ENCODE results near the gene ULK4. TPM values are rescaled to one million over a fixed set of nuclear protein-coding genes. Genes with fewer than 3 reads are reported as not detected.

ULK4 gene
- total and polyA plus RNA-seq, 10 donors: 2.0 to 33.3 (median 12.9) TPM

DNA sequence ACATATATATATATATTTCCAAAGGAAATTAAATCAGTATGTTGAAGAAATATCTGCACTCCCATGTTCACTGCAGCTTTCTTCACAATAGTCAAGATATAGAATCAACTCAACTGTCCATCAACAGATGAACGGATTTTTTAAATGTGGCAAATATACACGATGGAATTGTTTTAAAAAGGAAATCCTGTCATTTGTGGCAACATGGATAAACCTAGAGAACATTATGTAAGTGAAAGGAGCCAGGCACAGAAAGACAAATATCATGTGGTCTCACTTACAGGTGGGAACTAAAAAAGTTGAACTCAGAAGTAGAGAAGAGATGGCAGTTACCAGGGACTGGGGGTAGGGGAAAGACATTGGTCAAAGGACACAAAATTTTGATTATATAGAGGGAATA is 253.7 kb downstream of the ULK4 start:
- Histone ChIP-seq H3K27ac (no peak overlapping the region), H3K9me3 (no peaks in the 10 kb centered on the region), H3K27me3 (replicated peaks in 1 of 7) (no peaks in the 10 kb centered on the region), H3K36me3 (peaks cover 0 to 6% (median 0%) of the 10 kb centered on the region in 6 donors), H3K4me3 (no peak overlapping the region), H3K4me1 (no peaks in the 10 kb centered on the region)
- intact Hi-C loops (cut with DNase I; ENCODE audit: low total_unique reads): no loop called here
- DNase-seq: no peak
- TF ChIP-seq POLR2AphosphoS5 (IDR thresholded peaks at IDR 0.05) (no peak), POLR2A (IDR thresholded peaks at IDR 0.05) (no peak)
- TF ChIP-seq, protein P1, sequence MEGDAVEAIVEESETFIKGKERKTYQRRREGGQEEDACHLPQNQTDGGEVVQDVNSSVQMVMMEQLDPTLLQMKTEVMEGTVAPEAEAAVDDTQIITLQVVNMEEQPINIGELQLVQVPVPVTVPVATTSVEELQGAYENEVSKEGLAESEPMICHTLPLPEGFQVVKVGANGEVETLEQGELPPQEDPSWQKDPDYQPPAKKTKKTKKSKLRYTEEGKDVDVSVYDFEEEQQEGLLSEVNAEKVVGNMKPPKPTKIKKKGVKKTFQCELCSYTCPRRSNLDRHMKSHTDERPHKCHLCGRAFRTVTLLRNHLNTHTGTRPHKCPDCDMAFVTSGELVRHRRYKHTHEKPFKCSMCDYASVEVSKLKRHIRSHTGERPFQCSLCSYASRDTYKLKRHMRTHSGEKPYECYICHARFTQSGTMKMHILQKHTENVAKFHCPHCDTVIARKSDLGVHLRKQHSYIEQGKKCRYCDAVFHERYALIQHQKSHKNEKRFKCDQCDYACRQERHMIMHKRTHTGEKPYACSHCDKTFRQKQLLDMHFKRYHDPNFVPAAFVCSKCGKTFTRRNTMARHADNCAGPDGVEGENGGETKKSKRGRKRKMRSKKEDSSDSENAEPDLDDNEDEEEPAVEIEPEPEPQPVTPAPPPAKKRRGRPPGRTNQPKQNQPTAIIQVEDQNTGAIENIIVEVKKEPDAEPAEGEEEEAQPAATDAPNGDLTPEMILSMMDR (IDR thresholded peaks at IDR 0.05 in 8 of 11, conservative IDR thresholded peaks at IDR 0.05 in 3 of 11): no peak
- WGBS, 5 donors: 55 to 66% (median 57%) methylated on average over 2 of the region's 2 CpGs

DNA sequence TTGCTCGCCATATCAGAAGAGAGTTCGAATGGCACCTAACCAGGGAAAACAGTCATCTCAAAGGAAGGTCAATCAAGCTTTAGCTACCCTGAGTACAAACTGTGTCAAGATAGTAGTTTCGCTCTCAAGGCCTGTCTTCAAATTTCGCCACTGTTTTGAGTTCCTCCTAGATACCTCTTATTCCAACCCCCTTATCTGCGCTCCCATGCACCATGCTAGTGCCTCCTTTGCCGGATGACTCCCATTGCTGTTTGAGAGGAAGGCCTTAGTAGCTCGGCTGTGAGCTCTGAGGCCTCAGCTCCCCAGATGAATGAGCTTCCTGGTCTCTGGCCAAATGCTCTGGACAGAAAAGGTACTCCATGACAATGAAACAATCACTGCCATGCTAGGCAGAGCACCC is 256.0 kb downstream of the ULK4 start:
- no peak overlapping the region for H3K27ac ChIP-seq
- no peak overlapping the region for H3K4me3 ChIP-seq
- no peaks in the 10 kb centered on the region for H3K4me1 ChIP-seq
- intact Hi-C loops (cut with DNase I; ENCODE audit: low total_unique reads): no loop called here
- no peaks in the 10 kb centered on the region for H3K27me3 ChIP-seq (replicated peaks in 1 of 7)
- TF ChIP-seq, protein P1 (IDR thresholded peaks at IDR 0.05 in 8 of 11, conservative IDR thresholded peaks at IDR 0.05 in 3 of 11): no peak
- no peak for TF ChIP-seq POLR2A (IDR thresholded peaks at IDR 0.05)
- TF ChIP-seq POLR2AphosphoS5 (IDR thresholded peaks at IDR 0.05): no peak
- WGBS, 5 donors: 91 to 98% (median 94%) methylated on average over 7 of the region's 7 CpGs
- H3K9me3 ChIP-seq: no peaks in the 10 kb centered on the region
- DNase-seq: no peak
- peaks cover 0 to 6% (median 0%) of the 10 kb centered on the region in 6 donors for H3K36me3 ChIP-seq

DNA sequence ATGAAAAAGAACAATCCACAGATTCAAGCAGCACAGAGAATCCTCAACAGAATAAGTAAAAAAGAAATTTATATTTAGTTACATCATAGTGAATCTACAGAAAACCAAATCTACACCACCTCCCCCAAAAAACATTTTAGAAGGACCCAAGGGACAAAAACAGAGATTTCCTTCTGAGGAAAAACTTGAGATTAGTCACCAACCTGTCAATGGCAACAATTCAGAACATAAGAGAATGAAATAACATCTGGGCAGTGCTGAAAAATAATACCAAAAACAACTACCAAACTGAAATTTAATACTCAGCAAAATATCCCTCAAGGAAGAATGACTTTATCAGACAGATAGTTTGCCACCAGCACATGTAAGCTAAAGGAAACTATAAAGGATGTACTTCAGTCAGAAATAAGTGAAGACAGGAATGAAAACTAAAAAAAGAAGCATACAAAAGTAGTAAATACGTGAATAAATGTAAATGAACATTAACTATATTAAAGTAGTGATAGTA is 260.7 kb downstream of the ULK4 start:
- intact Hi-C loops (cut with DNase I; ENCODE audit: low total_unique reads): no loop called here
- no peaks in the 10 kb centered on the region for H3K9me3 ChIP-seq
- no peak overlapping the region for H3K4me3 ChIP-seq
- H3K27ac ChIP-seq: no peak overlapping the region
- no peaks in the 10 kb centered on the region for H3K27me3 ChIP-seq (replicated peaks in 1 of 7)
- 82 to 95% (median 90%) methylated on average over 1 of the region's 1 CpG for WGBS, 5 donors
- peaks cover 0 to 6% (median 0%) of the 10 kb centered on the region in 6 donors for H3K36me3 ChIP-seq
- H3K4me1 ChIP-seq: no peaks in the 10 kb centered on the region
- no peak for DNase-seq
- TF ChIP-seq, protein P1 (IDR thresholded peaks at IDR 0.05 in 8 of 11, conservative IDR thresholded peaks at IDR 0.05 in 3 of 11): no peak
- TF ChIP-seq POLR2A (IDR thresholded peaks at IDR 0.05) (no peak), POLR2AphosphoS5 (IDR thresholded peaks at IDR 0.05) (no peak)

DNA sequence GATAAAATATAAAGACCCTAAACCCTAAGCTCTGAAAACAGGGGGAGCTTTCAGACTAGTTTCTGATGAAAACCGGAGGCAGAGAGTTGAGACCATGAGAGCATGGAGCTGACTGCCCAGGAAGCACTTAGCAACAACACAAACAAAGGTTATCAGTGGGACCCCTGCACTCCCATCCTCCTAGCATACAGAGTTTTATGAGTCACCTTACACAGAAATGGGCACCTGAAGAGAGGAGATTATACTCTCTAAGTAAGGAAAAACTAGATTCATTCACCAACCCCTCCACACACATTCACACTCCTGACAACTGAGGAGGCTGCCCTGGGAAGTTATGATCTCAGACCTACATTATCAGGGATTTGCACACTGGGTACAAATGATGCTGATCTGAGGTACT is 261.7 kb downstream of the ULK4 start:
- Histone ChIP-seq H3K4me1 (no peaks in the 10 kb centered on the region), H3K27me3 (replicated peaks in 1 of 7) (no peaks in the 10 kb centered on the region), H3K36me3 (peaks cover 0 to 6% (median 0%) of the 10 kb centered on the region in 6 donors), H3K4me3 (no peak overlapping the region), H3K27ac (no peak overlapping the region), H3K9me3 (peaks cover 0 to 3% (median 0%) of the 10 kb centered on the region in 8 donors)
- no peak for DNase-seq
- TF ChIP-seq POLR2AphosphoS5 (IDR thresholded peaks at IDR 0.05) (no peak), POLR2A (IDR thresholded peaks at IDR 0.05) (no peak)
- TF ChIP-seq, protein P1 (IDR thresholded peaks at IDR 0.05 in 8 of 11, conservative IDR thresholded peaks at IDR 0.05 in 3 of 11): no peak
- intact Hi-C loops (cut with DNase I; ENCODE audit: low total_unique reads): no loop called here
- 83 to 85% (median 83%) methylated on average over 1 of the region's 1 CpG for WGBS, 5 donors

Data from spleen (tissue), 11 donors.